GM12874 (cell line): Measurements from ENCODE around the gene DTWD2.

Experiments
- CTCF ChIP-seq: IDR thresholded peaks from 2 replicates; pipeline ENCODE4 v1.5.1; 2011; ENCODE audit warnings: low read depth, mild to moderate bottlenecking, control low read depth, low read length, moderate library complexity; ENCODE audit not compliant: insufficient read depth

The DTWD2 gene

GRCh38 chr5:118953652-118954005, 34.7 kb downstream of the DTWD2 start:
- TF ChIP-seq CTCF, result no peak

DNA sequence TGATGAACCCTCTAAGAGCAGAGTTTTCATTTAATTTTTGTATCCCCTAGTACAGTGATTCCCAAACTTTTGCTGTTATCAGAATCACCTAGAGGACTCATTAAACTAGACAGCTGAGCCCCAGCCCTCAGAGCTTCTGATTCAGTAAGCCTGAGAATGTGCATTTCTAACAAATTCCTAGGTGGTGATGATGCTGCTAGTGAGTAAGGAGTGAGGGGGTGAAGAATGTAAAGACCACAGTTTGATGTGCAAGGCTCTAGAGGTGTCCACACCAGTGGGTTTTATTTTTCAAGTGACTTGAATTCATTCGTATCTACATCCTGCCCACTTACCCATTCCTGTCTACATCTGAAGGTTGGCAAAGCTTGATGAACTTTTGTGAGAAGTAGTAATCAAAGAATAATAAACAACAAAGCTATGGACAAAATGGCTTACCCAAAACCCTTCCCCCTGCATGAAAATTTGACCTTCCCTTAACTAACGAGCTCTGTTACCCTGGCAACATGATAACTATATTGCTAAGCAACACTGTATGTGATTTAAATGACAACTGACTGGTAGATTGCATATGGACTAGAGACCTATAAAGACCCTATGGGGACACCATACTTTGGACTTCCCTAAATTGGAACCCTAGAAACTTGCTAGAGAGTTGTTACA, 35.2 kb downstream of the DTWD2 start:
- TF ChIP-seq CTCF, result no peak

GRCh38 chr5:118946138-118946800, 42.1 kb downstream of the DTWD2 start:
- TF ChIP-seq CTCF, result no peak

- TF ChIP-seq CTCF, result no peak
These were observed 50.8 kb downstream of the DTWD2 start for GRCh38 chr5:118937393-118938061.

GRCh38 chr5:118933703-118934102, 54.6 kb downstream of the DTWD2 start:
- TF ChIP-seq CTCF, result no peak

DNA sequence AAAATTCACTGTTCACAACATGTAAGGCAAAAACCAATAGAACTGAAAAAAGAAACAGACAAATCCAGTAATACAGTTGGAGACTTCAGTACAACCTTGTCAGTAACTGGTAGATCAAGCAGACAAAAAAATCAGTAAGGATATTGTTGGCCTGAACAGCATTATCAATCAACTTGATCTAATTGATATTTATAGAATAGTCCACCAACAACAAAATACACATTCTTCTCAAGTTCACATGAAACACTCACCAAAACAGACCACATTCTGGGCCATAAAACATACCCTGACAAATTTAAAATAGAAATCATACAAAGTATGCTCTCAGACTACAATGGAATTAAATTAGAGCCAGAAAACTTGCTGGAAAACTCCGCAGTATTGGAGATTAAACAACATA, 56.8 kb downstream of the DTWD2 start:
- TF ChIP-seq CTCF, result no peak

GRCh38 chr5:118924006-118924389, 64.3 kb downstream of the DTWD2 start:
- no peak for TF ChIP-seq CTCF
